ENCODE results near the gene SLC23A2.

DNA sequence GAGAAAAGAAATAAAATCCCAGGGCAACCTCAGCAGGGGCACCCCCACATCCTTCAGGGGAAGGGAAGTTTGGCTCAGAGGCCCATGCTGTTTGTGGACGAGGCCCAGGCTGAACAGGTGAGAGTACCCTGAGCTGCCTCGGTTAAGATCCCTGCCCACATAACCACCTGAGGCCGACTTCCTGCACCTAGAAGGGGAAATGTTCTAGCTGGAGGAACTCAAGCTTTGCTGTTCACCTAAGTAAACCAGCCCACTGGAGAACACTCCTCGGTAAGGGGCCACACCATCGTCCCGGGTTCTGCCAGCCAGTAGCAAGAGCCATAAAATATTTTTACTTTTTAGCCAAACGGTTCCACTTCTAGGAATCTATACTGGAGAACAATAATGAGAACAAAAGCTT, 88.2 kb downstream of the SLC23A2 start:
- TF ChIP-seq SUZ12 (IDR thresholded peaks at IDR 0.05; ENCODE audit: extremely low read depth, insufficient read depth, insufficient read length) (no peak), ZNF274 (IDR thresholded peaks at IDR 0.05; ENCODE audit: low read depth, low read length) (no peak), YY1 (IDR thresholded peaks at IDR 0.05; ENCODE audit: insufficient read depth, insufficient read length) (no peak)

All from NT2/D1 (cell line).